Measurements from ENCODE around the gene FRMD4B.
A peak's percentile ranks its signal among the peaks of the same experiment; 100 is the strongest.
"Not testable (repeated sequence)": the region's sequence is repeated elsewhere in the genome, so short reads cannot be mapped to it uniquely, and the experiment has no call there.

The FRMD4B gene

GRCh38 chr3:69240651-69241568 lies 145.0 kb downstream of the FRMD4B start:
- no peak for DNase-seq

GRCh38 chr3:69239063-69239462 lies 146.8 kb downstream of the FRMD4B start:
- no peak for DNase-seq

- no peak for DNase-seq
These were observed 148.8 kb downstream of the FRMD4B start for GRCh38 chr3:69236812-69237707.

- DNase-seq, result no peak
These were observed 150.0 kb downstream of the FRMD4B start for GRCh38 chr3:69235882-69236281.

- DNase-seq, result not testable (repeated sequence)
These were observed 150.7 kb downstream of the FRMD4B start for GRCh38 chr3:69235227-69235626.

- DNase-seq, result no peak
These were observed 153.4 kb downstream of the FRMD4B start for GRCh38 chr3:69232482-69232881.

GRCh38 chr3:69231929-69232440 lies 153.9 kb downstream of the FRMD4B start:
- DNase-seq, result no peak

GRCh38 chr3:69226071-69226470 lies 159.8 kb downstream of the FRMD4B start:
- DNase-seq, result no peak

- no peak for DNase-seq
These were observed 166.7 kb downstream of the FRMD4B start for GRCh38 chr3:69219101-69219708.

- DNase-seq, result no peak
These were observed 167.8 kb downstream of the FRMD4B start for GRCh38 chr3:69218079-69218478.

GRCh38 chr3:69216981-69217380 lies 168.9 kb downstream of the FRMD4B start:
- DNase-seq, result no peak

- DNase-seq, result no peak
These were observed 171.6 kb downstream of the FRMD4B start for GRCh38 chr3:69214241-69214640.

- DNase-seq, result no peak
These were observed 173.3 kb downstream of the FRMD4B start for GRCh38 chr3:69212411-69213160.

GRCh38 chr3:69210068-69210730 lies 175.7 kb downstream of the FRMD4B start:
- no peak for DNase-seq

GRCh38 chr3:69209413-69209812 lies 176.5 kb downstream of the FRMD4B start:
- DNase-seq, result no peak

- DNase-seq, result no peak
These were observed 178.9 kb downstream of the FRMD4B start for GRCh38 chr3:69207031-69207430.

- no peak for DNase-seq
These were observed 180.5 kb downstream of the FRMD4B start for GRCh38 chr3:69205385-69205784.

GRCh38 chr3:69204315-69204957 lies 181.5 kb downstream of the FRMD4B start:
- DNase-seq, result peak; percentile 2

GRCh38 chr3:69203631-69204314 lies 182.1 kb downstream of the FRMD4B start:
- DNase-seq, result no peak

GRCh38 chr3:69201658-69202057 lies 184.2 kb downstream of the FRMD4B start:
- no peak for DNase-seq
